Measurements from ENCODE around the gene EIF1.

The EIF1 gene

DNA sequence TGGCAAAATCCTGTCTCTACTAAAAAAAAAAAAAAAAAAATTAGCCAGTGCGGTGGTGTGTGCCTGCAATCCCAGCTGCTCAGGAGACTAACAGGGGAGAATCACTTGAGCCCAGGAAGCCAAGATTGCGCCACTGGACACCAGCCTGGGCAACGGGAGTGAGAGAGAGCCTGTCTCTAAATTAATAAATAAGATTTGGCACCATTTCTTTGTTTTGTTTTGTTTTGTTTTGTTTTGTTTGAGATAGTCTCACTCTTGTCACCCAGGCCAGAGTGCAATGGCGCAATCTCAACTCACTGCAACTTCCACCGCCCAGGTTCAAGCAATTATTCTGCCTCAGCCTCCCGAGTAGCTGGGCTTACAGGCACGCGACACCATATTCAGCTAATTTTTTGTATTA is 14.0 kb downstream of the EIF1 start:
- TF ChIP-seq TCF12 (IDR thresholded peaks at IDR 0.05; ENCODE audit: low read depth): no peak
- no peak for TF ChIP-seq NFIC (IDR thresholded peaks at IDR 0.05)
- no peak for TF ChIP-seq YY1 (IDR thresholded peaks at IDR 0.05; ENCODE audit: low read depth)

DNA sequence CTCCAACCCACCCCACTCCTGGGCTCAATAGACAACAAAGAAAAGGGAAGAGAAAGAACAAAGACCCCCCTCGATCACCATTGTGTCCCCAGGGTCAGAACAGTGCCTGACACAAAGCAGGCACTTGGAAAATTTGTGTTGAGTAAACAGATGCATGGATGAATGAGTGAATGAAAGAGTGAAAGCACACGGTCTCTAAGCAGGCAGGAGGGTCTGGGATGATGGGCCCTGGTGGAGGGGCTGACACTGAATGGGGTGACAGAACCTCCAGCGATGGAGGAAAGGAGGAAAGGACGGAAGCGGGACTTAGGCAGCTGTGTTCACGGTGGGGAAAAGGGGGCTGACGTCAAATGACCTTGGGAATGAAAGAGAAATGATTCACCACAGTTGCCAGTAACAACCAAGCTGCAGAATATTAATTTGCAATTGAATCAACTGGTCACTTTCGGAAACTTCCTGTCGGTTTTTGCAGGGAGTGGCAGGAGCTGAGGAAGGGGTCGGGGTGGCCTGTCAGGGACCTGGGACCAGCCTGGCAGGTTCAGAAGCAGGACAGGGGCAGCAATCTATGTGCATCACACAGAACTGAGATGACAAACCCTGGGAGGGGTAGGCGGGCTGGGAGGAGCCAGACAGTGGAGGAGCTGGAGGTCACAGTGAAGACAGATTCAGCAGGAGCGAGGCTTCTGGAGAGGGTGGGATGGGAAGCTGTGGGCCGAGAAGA is 16.7 kb downstream of the EIF1 start:
- TF ChIP-seq CEBPB (IDR thresholded peaks at IDR 0.05) (no peak), TCF12 (IDR thresholded peaks at IDR 0.05; ENCODE audit: low read depth) (no peak), RAD21 (IDR thresholded peaks at IDR 0.05; ENCODE audit: low read depth) (no peak), NFIC (IDR thresholded peaks at IDR 0.05) (no peak), ZBTB7A (IDR thresholded peaks at IDR 0.05; ENCODE audit: low read depth) (no peak), MAX (IDR thresholded peaks at IDR 0.05) (no peak), EGR1 (IDR thresholded peaks at IDR 0.05) (no peak), CREB1 (IDR thresholded peaks at IDR 0.05; ENCODE audit: low read depth) (no peak), YY1 (IDR thresholded peaks at IDR 0.05; ENCODE audit: low read depth) (no peak), FOXM1 (IDR thresholded peaks at IDR 0.05; ENCODE audit: borderline replicate concordance, low read depth) (no peak), TAF1 (IDR thresholded peaks at IDR 0.05; ENCODE audit: low read depth) (no peak), TEAD4 (IDR thresholded peaks at IDR 0.05) (no peak)
- TF ChIP-seq, protein P1, sequence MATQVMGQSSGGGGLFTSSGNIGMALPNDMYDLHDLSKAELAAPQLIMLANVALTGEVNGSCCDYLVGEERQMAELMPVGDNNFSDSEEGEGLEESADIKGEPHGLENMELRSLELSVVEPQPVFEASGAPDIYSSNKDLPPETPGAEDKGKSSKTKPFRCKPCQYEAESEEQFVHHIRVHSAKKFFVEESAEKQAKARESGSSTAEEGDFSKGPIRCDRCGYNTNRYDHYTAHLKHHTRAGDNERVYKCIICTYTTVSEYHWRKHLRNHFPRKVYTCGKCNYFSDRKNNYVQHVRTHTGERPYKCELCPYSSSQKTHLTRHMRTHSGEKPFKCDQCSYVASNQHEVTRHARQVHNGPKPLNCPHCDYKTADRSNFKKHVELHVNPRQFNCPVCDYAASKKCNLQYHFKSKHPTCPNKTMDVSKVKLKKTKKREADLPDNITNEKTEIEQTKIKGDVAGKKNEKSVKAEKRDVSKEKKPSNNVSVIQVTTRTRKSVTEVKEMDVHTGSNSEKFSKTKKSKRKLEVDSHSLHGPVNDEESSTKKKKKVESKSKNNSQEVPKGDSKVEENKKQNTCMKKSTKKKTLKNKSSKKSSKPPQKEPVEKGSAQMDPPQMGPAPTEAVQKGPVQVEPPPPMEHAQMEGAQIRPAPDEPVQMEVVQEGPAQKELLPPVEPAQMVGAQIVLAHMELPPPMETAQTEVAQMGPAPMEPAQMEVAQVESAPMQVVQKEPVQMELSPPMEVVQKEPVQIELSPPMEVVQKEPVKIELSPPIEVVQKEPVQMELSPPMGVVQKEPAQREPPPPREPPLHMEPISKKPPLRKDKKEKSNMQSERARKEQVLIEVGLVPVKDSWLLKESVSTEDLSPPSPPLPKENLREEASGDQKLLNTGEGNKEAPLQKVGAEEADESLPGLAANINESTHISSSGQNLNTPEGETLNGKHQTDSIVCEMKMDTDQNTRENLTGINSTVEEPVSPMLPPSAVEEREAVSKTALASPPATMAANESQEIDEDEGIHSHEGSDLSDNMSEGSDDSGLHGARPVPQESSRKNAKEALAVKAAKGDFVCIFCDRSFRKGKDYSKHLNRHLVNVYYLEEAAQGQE (IDR thresholded peaks at IDR 0.05; ENCODE audit: low read depth): no peak
- TF ChIP-seq, protein P2, sequence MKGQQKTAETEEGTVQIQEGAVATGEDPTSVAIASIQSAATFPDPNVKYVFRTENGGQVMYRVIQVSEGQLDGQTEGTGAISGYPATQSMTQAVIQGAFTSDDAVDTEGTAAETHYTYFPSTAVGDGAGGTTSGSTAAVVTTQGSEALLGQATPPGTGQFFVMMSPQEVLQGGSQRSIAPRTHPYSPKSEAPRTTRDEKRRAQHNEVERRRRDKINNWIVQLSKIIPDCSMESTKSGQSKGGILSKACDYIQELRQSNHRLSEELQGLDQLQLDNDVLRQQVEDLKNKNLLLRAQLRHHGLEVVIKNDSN (IDR thresholded peaks at IDR 0.05): no peak

- TF ChIP-seq, protein P1 (IDR thresholded peaks at IDR 0.05; ENCODE audit: low read depth): no peak
- no peak for TF ChIP-seq CEBPB (IDR thresholded peaks at IDR 0.05)
Observed at GRCh38 chr17:41707803-41708669, 19.4 kb downstream of the EIF1 start.

DNA sequence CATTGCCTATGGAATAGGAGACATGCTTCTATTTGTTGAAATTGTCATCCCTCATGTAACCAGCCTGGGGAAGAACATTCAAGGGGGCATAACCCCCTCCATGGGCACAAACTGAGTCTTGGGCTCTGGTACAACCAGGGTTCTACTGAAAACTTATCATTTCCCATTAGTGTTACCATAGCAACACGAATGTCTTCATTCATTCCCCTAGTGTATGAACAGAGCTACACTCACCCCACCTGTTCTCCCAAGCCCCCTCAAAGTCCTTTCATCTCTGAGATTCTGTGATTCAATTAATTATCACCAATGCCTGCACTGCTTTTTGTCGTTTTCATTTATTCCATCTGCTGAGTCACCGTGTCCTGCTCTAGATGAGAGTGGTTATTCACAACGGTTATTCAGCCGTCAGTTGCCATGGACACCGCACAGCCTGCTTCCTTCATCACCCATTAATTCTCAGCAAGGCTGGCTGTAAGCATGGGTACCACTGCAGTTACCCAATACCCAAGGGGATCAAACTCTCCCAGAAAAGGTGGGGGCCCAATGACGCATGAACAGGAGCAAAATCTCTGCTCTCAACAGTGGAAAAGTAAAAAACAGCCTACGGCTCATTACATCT is 21.9 kb downstream of the EIF1 start:
- TF ChIP-seq TEAD4 (IDR thresholded peaks at IDR 0.05) (no peak), CEBPB (IDR thresholded peaks at IDR 0.05) (no peak), MAX (IDR thresholded peaks at IDR 0.05) (no peak), ZBTB7A (IDR thresholded peaks at IDR 0.05; ENCODE audit: low read depth) (no peak), EGR1 (IDR thresholded peaks at IDR 0.05) (no peak)
- TF ChIP-seq, protein P2 (IDR thresholded peaks at IDR 0.05): no peak

DNA sequence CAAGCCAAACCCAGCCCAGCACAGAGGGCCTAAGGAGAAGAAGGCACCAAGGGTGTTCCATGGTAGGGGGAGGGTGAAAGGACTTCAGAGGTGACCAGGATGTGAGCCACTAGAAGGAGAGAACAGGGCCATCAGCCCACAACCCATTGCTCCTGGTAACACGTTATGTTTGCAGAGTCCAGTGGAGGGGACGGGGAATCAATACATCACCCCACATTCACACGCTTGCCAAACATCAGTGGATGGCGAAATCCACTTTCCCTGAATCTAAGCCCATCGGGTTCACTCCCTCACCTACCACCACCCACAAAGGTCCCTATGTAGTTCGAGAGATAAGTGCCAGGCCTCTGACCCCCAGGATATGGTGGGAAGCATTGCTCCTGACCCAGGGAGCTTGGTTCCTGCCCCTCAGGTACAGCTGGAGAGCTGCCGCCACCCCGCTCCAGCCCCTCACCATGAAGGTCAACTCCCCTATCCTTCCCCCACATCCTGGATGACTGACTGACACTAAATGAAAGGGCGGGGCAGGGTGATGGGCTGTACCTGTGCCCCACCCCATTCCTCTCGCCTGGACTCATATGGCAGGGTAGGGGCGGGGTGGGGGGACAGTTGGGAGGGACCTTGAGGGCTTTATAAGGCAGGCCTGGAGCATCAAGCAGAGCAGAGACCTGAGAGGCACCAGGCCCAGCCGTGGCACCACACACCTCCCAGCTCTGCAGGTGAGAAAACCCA is 23.1 kb downstream of the EIF1 start, which contains the start of gene GAST:
TSS of gene GAST (plus strand) at position 663 of the 732 bp plus-strand sequence. CDS start 3,106 bp downstream, outside the sequence.
- TF ChIP-seq RAD21 (IDR thresholded peaks at IDR 0.05; ENCODE audit: low read depth) (no peak), CEBPB (IDR thresholded peaks at IDR 0.05) (no peak), MAX (IDR thresholded peaks at IDR 0.05) (no peak), CREB1 (IDR thresholded peaks at IDR 0.05; ENCODE audit: low read depth) (no peak), ZBTB7A (IDR thresholded peaks at IDR 0.05; ENCODE audit: low read depth) (no peak), TCF12 (IDR thresholded peaks at IDR 0.05; ENCODE audit: low read depth) (no peak), EP300 (IDR thresholded peaks at IDR 0.05; ENCODE audit: borderline replicate concordance) (no peak), NFIC (IDR thresholded peaks at IDR 0.05) (no peak), YY1 (IDR thresholded peaks at IDR 0.05; ENCODE audit: low read depth) (no peak), FOXM1 (IDR thresholded peaks at IDR 0.05; ENCODE audit: borderline replicate concordance, low read depth) (no peak), TEAD4 (IDR thresholded peaks at IDR 0.05) (no peak), EGR1 (IDR thresholded peaks at IDR 0.05) (no peak), TAF1 (IDR thresholded peaks at IDR 0.05; ENCODE audit: low read depth) (no peak)
- TF ChIP-seq, protein P2 (IDR thresholded peaks at IDR 0.05): no peak
- TF ChIP-seq, protein P1 (IDR thresholded peaks at IDR 0.05; ENCODE audit: low read depth): no peak

Measured in Ishikawa (cell line).